Stimulated activated naive CD8-positive, alpha-beta T cell treated with anti-CD3 and anti-CD28 coated beads, Interleukin-15, Interleukin-2, amounts not matched to agents 100 U/mL and 50 U/mL, for 24 hours (primary cell): Measurements from ENCODE around the gene DISC1.
A peak's percentile ranks its signal among the peaks of the same experiment; 100 is the strongest.
"Not testable (repeated sequence)": the region's sequence is repeated elsewhere in the genome, so short reads cannot be mapped to it uniquely, and the experiment has no call there.

Experiments used
- ATAC-seq: fragments of 150-1000 bp; cut with Tn5 transposase; one replicate; pipeline ENCODE4 v1.10.0; 2021
- DNase-seq: peaks from one replicate; pipeline ENCODE4 v3.0.0; 2021

Gene DISC1

DNA sequence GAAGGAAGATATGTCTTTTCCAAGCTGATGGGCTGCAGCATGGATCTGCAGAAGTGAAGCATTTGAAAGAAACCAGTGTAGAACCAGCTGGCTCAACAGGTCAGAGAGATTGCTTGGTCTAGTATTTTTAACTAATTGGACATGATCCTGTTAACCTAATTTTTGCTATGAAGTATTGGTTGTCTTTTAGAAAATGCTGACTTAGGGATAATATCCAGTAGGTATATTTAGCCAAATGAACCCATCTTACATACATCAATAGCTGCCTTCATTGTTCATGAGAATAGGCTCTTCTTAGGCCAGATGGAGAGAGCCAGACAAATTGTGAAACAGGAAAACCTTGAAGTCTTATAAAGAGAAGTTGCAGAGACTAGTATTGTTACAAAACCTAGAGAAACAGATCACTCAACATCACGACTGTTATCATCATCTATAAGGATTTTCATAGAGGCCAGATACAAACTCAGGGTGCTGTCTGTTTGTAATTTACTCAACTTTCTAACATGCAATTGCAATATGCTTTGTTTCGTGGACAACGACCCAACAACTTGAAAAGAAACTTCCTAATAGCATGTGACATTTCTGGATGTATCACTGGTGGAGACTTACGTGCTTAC lies 148.2 kb downstream of the DISC1 start:
- DNase-seq (no peak), ATAC-seq (no peak)

DNA sequence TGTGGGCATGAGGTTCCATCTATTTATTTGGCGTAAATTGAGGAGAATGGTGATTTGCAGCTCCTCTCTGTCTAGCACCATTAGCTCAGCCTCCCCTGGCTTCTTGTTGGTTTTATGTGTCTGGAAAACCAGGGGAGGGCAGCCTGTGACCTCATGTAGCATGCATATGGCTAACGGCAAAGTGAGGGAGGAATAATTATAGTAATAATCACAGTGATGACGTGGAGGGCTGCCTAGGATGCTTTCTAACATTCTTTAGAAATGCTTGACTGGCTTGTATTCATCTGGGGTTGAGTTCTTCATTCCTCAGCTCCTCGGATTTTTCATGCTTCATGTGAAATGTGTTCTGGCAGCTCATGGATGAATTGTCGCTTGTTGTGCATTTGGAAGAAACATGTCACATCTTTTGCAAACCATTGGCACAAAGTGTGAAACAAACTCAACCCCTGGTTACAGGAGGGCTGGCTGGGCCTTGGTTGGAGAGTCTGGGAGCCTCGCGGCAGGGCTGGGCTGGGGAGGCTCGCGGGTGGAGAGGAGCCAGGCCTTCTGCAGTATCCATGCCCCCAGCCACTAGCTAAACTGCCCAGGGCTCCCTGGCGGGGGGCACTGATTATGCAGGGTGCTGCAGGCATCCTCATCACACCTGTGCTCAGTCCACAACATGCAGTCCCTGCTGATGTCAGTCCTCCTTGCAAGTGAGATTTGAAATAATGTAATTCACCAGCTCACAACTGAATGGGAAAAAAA lies 149.6 kb downstream of the DISC1 start:
- DNase-seq (no peak), ATAC-seq (no peak)

DNA sequence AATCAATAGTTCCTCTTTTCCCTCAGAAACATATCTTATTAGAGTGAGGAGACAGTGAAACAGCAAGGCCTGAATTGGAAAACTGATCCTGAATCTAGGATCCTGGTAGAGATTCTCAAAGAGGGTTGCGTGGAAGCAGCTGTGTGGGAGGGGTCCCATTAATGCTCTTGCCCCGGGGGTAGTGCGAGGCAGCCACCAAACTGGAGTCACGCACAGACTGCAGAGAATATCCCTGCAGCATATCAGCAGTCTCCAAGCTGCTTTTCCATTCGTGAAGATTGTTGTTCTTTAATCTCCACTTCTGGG lies 150.1 kb downstream of the DISC1 start:
- DNase-seq (no peak), ATAC-seq (no peak)

DNA sequence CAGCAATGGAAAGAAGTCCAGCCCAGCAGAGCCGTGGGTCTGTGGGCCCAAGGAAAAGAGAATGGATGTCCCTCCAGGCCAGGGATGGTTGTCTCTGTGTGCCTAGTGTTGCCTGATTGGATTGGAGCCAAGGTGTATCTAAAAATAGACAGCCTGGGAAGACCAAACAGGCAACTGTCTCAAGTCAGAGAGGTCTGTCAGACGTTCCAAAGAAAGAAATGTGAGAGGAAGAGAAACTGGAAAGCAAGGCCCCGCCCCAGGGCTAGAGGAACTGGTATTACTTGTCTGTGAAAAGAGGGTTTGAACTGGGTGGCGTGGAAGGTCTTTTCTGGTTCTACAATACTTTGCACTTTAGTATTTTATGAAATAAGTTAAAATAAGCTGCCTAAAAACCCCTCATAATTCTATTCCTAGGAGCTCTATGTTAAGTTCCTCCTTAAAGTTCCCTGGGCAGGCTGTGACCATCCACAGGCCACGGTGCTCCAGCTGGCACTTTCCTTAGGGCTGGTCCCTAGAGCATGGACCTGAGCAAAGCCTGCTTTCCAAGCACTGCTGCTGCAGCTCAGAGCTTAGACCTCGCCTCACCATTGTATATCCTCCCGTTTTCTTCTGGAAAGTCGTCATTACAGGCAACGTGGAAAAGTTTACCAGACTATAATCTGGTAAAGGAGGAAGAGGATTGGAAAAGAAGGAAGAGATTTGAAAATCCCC lies 151.6 kb downstream of the DISC1 start:
- ATAC-seq (no peak), DNase-seq (no peak)

DNA sequence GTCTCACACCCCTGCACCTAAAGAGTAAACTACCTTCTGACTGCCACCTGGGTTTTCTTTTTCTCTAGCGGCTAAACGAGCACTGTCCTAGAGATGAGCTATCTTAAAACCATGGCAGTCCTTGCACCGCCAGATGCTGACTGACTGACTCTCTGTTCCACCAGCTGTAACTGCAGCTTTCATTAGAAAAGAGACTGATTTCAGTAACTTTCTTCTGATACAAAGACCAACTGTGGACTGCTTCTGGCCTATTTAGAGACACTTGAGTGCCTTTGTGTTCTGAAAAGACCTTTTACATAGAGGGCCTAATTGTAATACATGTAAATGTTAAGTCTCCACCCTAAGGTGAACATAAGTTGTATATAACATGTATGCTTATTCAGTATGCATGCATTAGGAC lies 152.5 kb downstream of the DISC1 start:
- DNase-seq (no peak), ATAC-seq (no peak)

DNA sequence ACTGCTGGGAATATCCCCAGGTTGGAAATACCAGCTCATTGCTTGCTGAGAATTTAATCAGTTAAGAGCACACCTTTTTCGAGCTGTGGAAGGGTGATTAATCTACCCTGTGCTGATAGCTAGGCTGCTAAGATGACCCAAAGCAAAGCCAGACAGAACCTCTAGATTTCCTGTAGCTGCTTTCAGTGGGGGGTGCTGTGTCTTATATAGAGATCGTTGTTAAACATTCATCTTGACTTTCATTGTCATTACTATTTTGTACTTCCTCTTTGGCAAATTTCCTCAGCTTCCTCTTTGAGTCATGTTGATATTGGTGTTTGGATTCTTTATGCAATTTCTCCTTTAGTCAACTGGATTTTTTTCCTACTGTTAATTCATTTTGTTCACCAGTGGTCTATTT lies 155.3 kb downstream of the DISC1 start:
- no peak for ATAC-seq
- DNase-seq: no peak

DNA sequence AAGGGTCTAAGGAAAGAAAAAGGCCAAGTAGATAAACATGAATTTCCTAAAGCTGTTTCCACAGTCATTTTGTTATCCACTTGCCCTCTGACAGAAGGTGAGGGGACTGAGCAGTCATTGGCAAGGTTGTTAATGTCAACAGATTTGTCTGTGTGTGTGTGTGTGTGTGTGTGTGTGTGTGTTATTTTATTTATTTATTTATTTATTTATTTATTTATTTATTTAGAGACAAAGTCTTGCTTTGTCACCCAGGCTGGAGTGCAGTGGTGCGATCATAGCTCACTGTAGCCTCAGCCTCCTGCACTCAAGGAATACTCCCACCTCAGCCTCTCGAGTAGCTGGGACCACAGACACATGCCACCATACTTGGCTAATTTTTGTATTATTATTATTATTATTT lies 158.5 kb downstream of the DISC1 start:
- ATAC-seq, DNase-seq: not testable (repeated sequence)

DNA sequence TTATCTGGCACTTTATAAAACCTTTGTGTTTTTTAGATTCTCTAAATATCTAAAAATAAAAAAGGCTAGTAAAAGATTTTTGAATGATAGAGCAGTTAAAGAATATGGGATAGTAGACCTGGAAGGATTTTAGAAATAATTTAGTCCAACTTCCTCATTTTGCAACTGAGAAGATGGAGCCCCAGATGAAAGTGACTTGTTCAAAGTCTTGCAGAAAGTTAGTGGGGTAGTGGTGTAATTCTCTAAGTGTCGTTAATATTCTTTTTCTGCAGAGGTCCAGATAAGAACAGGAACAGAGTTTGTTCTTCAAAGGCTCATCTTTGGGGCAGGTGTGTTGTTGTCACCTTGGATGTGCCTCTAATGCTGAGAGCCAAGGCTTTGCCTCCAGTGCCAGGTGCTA lies 159.5 kb downstream of the DISC1 start:
- ATAC-seq (no peak), DNase-seq (no peak)

DNA sequence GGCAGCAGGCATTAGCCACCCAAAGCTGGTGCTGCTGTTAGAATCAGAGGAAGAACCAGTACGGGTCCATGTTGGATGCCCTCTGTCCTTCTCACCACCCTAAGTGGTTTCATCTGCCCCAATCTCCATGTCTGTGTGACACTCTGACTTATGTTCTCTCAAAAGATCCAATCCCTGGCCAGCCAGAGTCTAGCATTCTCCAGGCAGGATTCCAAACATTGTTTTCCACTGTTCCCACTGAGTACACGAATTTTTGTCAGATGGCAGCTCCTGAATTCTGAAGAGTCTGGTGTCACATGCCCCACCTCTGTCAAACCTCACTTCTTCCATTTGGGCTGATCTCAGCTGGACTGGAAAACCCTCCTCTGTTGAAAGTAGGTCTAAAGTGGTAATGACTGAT lies 166.0 kb downstream of the DISC1 start:
- DNase-seq (no peak), ATAC-seq (no peak)

DNA sequence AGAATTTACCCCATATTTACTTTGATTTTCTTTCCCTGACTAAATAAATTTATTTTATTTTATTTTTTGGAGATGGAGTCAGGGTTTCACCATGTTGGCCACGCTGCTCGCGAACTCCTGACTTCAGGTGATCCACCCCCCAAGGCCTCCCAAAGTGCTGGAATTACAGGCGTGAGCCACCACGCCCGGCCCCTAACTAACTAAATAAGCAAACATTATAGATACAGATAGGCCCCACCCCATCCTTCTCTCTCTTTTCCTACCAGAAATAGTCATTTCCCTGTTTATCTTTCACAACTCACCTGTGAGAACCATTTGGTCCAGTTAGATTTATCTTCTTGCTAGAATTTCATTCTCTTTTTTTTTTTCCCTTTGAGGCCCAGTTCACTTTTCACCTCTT lies 167.3 kb downstream of the DISC1 start:
- no peak for ATAC-seq
- no peak for DNase-seq

DNA sequence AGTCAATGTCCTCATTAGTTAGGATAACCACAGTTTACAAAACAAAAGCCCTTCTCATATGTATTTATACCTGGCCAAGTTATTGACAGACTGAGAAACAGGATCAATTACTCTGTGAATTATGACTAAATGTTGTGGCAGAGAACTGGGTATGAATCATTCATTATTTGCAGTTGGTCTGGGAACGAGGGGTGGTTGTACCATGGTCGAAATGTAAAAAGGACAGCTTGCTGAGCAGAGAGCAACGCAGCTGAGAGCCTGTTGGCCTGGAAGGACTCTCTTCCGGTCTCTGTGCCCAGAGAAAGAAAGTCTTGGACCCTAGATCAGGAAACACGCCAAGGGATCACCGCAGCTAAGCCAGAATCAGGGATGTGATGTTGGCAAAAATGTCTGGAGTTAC lies 169.6 kb downstream of the DISC1 start:
- DNase-seq (no peak), ATAC-seq (no peak)

DNA sequence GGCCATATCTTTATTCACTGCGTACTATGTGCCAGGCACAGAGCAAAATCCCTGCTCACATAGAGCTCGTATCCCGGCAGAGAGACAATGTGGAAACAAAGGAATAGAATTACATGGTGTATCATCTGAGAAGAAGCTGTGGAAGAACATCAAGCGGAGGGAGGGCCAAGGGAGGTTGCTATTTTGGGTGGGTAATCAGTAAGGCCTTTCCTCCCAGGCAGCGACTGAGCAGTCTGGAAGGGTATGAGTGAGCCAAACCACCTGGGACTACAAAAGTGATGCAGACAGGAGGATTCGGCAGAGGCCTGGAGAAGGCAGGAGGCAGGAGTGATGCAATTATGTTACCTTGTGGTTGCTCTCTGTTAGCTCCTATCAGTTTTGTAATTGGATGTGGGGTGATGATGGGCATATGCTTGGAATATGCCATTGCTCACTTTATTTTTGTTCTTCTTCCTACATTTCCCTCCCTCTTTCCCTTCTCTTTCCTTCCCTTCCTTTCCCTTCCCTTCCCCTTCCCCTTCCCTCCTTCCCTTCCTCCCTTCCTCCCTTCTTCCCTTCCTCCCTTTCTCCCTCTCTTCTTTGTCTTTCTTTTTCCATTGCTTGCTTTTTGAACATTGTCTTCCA lies 172.9 kb downstream of the DISC1 start:
- ATAC-seq: no peak
- no peak for DNase-seq

DNA sequence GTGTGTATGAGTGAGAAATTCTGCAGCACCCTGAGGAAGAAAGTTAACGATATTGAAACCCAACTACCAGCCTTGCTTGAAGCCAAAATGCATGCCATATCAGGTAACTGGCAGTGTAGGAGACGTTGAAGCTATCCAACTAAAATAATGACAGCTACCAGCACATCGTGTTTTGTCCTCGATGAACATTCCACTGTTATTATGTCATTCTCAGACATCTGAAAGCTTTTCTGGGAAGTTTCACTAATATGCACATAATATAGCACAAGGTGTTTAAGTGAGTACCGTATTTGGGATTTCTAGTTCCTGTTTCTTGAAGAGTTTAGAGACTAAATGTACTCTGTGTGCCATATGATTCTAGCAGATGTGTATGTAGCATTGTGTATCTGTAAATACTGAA lies 173.5 kb downstream of the DISC1 start:
- DNase-seq (no peak), ATAC-seq (no peak)

DNA sequence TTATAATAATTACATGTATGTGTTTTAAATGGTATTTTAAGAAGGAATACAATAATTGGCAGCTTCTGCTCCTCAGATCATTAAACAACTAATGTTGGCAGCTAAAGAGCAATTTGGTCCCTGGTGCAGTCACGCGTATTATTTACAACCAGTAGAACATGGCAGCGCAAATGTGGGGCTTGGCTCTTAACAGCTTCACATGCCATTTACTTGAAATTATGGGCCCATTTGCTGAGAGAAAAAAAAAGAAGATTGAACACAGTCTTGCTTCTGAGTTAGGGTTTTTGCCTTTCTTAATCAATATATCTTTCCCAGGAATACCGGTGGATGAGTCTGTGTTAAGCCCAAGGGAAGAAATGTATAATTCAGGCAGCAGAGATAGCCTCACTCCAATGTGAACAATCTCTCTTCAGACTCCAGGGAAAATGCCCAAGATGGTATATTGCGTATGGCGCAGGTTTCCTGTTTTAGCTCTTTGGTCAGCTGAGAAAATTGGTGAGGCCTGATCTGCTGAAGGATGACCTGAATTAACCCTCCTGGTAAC lies 174.5 kb downstream of the DISC1 start:
- DNase-seq (no peak), ATAC-seq (no peak)

DNA sequence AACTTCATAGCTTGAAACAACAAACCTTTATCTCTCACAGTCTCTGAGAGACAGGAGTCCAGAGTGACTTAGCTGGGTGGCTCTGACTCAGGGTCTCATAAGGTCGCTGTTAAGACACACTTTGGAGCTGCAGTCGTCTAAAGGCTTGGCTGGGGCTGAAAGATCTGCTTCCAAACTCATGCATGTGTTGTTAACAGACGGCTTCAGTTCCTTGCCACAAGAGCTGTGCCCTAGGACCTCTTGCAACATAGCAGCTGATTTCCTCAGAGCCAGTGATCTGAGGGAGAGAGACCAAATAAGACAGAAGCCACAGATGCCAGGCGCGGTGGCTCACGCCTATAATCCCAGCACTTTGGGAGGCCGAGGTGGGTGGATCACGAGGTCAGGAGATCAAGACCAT lies 176.8 kb downstream of the DISC1 start:
- ATAC-seq (no peak), DNase-seq (no peak)

DNA sequence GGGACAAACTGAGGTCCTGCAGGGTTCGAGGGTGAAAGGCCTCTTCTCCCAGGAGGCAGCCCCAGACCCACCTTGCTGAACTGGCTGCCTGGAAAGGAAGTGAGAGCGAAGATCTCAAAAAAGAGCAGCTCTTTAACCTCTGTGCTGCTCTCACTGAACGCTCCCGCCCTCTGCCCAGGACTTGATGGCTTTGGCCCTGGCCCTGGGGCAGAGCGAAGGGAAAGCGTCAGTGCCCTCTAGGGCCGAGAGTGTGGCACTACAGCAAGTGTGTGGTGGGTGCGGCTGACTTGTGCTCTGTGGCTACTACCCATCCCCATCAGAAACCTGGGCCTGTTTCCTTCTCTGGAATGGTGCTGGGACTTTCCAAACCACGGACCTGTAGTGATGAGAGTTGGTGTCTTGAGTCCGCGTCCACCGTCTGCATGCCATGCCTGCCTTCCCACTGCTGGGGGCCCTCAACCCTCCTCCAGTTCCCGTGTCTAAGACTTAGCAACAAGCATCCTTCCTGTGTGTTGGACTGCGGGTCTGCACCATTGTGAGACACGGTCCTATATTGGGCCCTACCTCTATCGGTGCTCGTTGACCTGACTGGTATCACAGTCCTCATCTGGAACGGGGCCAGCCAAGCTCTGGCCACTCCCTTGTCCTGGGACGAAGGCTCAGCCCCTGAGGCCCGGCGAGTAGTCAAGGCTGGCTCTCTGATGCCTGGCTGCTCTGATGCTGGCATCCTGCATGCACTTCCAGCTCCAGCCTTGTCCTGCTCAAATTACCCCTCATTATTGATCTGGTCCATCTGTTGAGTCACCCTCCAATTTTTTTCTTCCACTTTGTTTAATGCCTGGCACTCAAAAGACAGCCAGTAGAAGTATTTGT lies 180.3 kb downstream of the DISC1 start:
- peak; percentile 48 for DNase-seq
- ATAC-seq: peak; percentile 81

DNA sequence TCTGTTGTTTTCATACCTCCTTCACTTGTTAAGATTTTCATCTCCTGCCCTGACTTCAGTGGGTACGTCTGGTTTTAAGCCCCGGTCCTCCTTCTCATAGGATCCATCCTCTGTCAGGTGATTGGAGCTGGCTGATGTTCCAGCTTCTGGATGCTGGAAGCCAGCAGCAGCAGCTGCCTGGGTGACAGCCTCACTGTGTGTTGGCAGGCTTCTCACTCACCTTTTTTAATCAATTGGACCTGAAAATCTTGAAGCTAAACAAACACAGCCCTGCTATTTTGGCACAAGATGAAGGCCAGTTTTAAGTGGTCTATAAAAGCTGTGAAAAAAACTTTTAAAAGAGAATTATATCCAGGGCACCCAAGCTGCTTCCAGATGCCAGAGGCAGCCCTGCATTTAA lies 181.0 kb downstream of the DISC1 start:
- DNase-seq (no peak), ATAC-seq (no peak)

DNA sequence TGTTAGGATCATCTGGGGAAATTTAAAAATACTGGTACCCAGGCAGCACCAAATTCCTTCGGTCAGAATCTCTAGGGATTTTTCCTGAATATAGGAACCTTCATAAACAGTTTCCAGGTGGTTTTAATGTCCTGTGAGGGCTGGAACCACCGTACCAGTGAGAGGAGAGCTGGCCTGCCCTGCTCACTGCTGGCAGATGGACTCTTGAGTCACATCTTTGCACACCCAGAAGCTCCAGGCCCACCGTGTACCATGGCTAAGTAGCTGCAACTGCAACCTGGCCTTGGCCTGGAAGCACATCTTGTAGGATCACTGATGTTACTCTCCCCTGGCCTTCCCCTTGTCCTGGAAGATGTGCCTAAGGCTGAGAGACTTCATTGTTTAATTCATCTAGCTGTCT lies 181.5 kb downstream of the DISC1 start:
- DNase-seq (no peak), ATAC-seq (no peak)

DNA sequence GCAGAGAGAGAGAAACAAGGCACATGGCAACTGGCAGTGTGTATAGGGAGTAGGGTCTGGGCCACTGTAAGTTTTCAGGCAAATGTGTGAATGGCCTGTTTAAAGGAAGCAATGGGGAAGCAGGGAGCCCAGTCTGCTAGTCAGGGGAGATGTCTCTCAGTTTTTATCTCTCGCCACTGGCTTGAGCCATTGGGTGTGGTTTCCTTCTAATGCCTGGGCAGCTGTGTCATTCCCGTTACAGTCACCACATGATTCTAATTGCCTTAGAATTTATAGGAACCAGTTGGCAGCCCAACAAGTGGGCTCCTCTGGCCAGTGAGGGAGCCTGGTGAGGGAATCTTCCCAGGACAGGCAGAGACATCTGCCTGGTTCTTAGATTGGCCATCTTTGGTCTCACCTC lies 182.4 kb downstream of the DISC1 start:
- ATAC-seq (no peak), DNase-seq (no peak)

DNA sequence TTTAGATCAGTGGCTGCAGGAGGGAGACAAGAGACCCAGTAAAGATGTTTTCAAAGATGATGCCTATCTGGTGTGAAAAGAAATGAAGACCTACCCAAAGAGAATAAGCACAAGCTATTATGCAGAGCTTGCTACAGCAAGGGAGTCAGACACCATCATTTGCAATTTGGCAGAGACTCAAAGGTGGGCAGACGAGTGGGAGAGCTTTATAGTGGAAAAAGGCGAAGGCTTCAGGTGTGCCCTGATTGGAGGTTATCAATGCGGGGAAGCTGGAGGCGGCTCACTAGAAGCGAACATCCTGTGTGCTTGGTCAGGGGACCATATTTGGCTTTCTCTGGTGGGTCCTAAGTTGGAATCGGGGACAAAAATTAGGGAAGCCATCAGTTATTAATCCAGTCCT lies 183.8 kb downstream of the DISC1 start:
- DNase-seq (no peak), ATAC-seq (no peak)

DNA sequence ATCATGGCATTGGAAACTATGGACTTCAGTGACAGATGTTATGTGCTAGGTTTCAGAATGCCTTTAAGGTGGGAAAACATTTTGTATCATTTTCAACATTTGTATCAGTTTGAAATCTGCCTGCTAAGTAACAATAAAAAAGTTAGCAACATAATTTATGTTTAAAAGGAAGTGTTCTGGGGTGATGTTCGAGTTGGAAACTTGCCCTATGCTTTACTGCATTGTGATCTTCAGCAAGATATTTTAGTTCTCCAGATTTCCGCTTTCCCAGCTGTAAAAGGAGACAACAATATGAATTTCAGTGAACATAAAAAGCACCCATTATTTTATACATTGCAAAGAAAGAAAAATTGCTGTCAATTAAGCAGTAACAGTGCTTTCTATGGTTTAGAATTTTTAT lies 187.4 kb downstream of the DISC1 start:
- DNase-seq (no peak), ATAC-seq (no peak)

DNA sequence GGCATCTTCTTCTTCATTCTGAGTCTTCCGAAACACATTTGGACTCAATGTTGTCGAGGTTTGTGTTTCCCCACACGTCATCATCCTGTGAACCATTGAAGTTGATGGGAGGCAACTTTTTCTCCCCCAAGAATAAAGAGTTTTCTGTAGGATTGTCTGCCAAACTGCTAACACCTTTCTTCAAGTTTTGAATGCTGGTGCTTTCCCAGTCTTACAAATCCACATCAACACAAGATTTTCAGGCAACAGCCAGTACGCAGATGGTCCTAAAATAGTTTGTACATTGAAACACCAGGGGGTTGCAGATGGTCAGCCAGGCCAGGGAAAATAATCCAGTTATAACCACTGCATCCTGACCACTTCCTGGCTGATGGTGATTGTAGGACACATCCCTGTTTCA lies 187.9 kb downstream of the DISC1 start:
- ATAC-seq (no peak), DNase-seq (no peak)
